Subcutaneous abdominal adipose tissue (tissue), 5 donors: ENCODE measurements around the gene FBXO36.

Experiments used
- H3K27ac ChIP-seq: one replicate; pipeline ENCODE4 v1.7.0; 2013; ENCODE audit warnings: low read depth, mild to moderate bottlenecking, inconsistent platforms, low read length, moderate library complexity
- H3K27me3 ChIP-seq, 5 donors: one replicate each; pipeline ENCODE4 v1.7.0; 2013; ENCODE audit warnings: low read length in 5 of 5, inconsistent platforms in 1 of 5; ENCODE audit not compliant: control insufficient read depth in 5 of 5, insufficient read depth in 4 of 5
- H3K36me3 ChIP-seq, 5 donors: one replicate each; pipeline ENCODE4 v1.7.0; 2013; ENCODE audit warnings: low read length in 5 of 5; ENCODE audit not compliant: control insufficient read depth in 5 of 5, insufficient read depth in 5 of 5
- H3K4me1 ChIP-seq, 5 donors: one replicate each; pipeline ENCODE4 v1.7.0; 2013; ENCODE audit warnings: low read length in 5 of 5, mild to moderate bottlenecking in 3 of 5, moderate library complexity in 1 of 5; ENCODE audit not compliant: control insufficient read depth in 5 of 5, insufficient read depth in 5 of 5
- H3K4me3 ChIP-seq, 5 donors: one replicate each; pipeline ENCODE4 v1.7.0; 2013; ENCODE audit warnings: low read length in 5 of 5, low read depth in 1 of 5
- H3K9ac ChIP-seq, 5 donors: one replicate each; pipeline ENCODE4 v1.7.0; 2013; ENCODE audit warnings: low read length in 5 of 5, mild to moderate bottlenecking in 4 of 5, moderate library complexity in 3 of 5
- H3K9me3 ChIP-seq, 5 donors: one replicate each; pipeline ENCODE4 v1.7.0; 2013; ENCODE audit warnings: low read length in 5 of 5; ENCODE audit not compliant: control insufficient read depth in 5 of 5
- donor health status: healthy.
- donor health status: healthy.
- donor health status: healthy.
- donor health status: healthy.
- donor health status: healthy.

The FBXO36 gene

GRCh38 chr2:230023313-230023712, 101.0 kb downstream of the FBXO36 start:
- no peaks in the 10 kb centered on the region for H3K4me1 ChIP-seq
- H3K4me3 ChIP-seq = no peak overlapping the region
- H3K27me3 ChIP-seq = no peaks in the 10 kb centered on the region
- no peaks in the 10 kb centered on the region for H3K9me3 ChIP-seq
- H3K27ac ChIP-seq = no peak overlapping the region
- H3K36me3 ChIP-seq = no peaks in the 10 kb centered on the region
- H3K9ac ChIP-seq = no peak overlapping the region

GRCh38 chr2:230042195-230042594, 119.9 kb downstream of the FBXO36 start:
- no peaks in the 10 kb centered on the region for H3K4me1 ChIP-seq
- no peaks in the 10 kb centered on the region for H3K27me3 ChIP-seq
- H3K9ac ChIP-seq = no peak overlapping the region
- H3K27ac ChIP-seq = no peak overlapping the region
- H3K9me3 ChIP-seq = no peaks in the 10 kb centered on the region
- H3K36me3 ChIP-seq = peaks cover 0 to 19% (median 8%) of the 10 kb centered on the region in 5 donors
- no peak overlapping the region for H3K4me3 ChIP-seq

- Histone ChIP-seq H3K36me3 (peaks cover 0 to 19% (median 8%) of the 10 kb centered on the region in 5 donors), H3K9me3 (no peaks in the 10 kb centered on the region), H3K4me1 (no peaks in the 10 kb centered on the region), H3K27ac (no peak overlapping the region), H3K27me3 (no peaks in the 10 kb centered on the region), H3K9ac (no peak overlapping the region), H3K4me3 (no peak overlapping the region)
These were observed 120.7 kb downstream of the FBXO36 start for GRCh38 chr2:230043025-230043424.

- no peak overlapping the region for H3K9ac ChIP-seq
- no peaks in the 10 kb centered on the region for H3K9me3 ChIP-seq
- no peaks in the 10 kb centered on the region for H3K4me1 ChIP-seq
- no peaks in the 10 kb centered on the region for H3K27me3 ChIP-seq
- no peak overlapping the region for H3K4me3 ChIP-seq
- H3K27ac ChIP-seq = no peak overlapping the region
- peaks cover 0 to 19% (median 8%) of the 10 kb centered on the region in 5 donors for H3K36me3 ChIP-seq
These were observed 121.2 kb downstream of the FBXO36 start for GRCh38 chr2:230043461-230043860.

GRCh38 chr2:230046491-230046890, 124.2 kb downstream of the FBXO36 start:
- H3K27me3 ChIP-seq = no peaks in the 10 kb centered on the region
- H3K4me3 ChIP-seq = no peak overlapping the region
- H3K9me3 ChIP-seq = no peaks in the 10 kb centered on the region
- peaks cover 0 to 5% (median 0%) of the 10 kb centered on the region in 5 donors for H3K4me1 ChIP-seq
- H3K27ac ChIP-seq = no peak overlapping the region
- H3K9ac ChIP-seq = no peak overlapping the region
- H3K36me3 ChIP-seq = peaks cover 0 to 19% (median 8%) of the 10 kb centered on the region in 5 donors

GRCh38 chr2:230048010-230048671, 125.8 kb downstream of the FBXO36 start:
- no peak overlapping the region for H3K4me3 ChIP-seq
- H3K9ac ChIP-seq = no peak overlapping the region
- H3K9me3 ChIP-seq = no peaks in the 10 kb centered on the region
- H3K36me3 ChIP-seq = peaks cover 0 to 19% (median 8%) of the 10 kb centered on the region in 5 donors
- H3K27me3 ChIP-seq = no peaks in the 10 kb centered on the region
- H3K27ac ChIP-seq = no peak overlapping the region
- H3K4me1 ChIP-seq = peaks cover 0 to 5% (median 0%) of the 10 kb centered on the region in 5 donors

- Histone ChIP-seq H3K36me3 (peaks cover 0 to 15% (median 8%) of the 10 kb centered on the region in 5 donors), H3K9ac (no peak overlapping the region), H3K4me1 (peaks cover 0 to 5% (median 0%) of the 10 kb centered on the region in 5 donors), H3K27me3 (no peaks in the 10 kb centered on the region), H3K27ac (peak overlapping the region; percentile 1), H3K4me3 (no peak overlapping the region), H3K9me3 (no peaks in the 10 kb centered on the region)
These were observed 127.8 kb downstream of the FBXO36 start for GRCh38 chr2:230050136-230050535.

- H3K27me3 ChIP-seq = no peaks in the 10 kb centered on the region
- H3K9me3 ChIP-seq = no peaks in the 10 kb centered on the region
- H3K4me3 ChIP-seq = no peak overlapping the region
- H3K27ac ChIP-seq = no peak overlapping the region
- no peak overlapping the region for H3K9ac ChIP-seq
- H3K36me3 ChIP-seq = peaks cover 0 to 2% (median 0%) of the 10 kb centered on the region in 5 donors
- peaks cover 0 to 5% (median 0%) of the 10 kb centered on the region in 5 donors for H3K4me1 ChIP-seq
These were observed 130.0 kb downstream of the FBXO36 start for GRCh38 chr2:230052299-230052698.

GRCh38 chr2:230053753-230054478, 131.6 kb downstream of the FBXO36 start:
- no peak overlapping the region for H3K4me3 ChIP-seq
- H3K9ac ChIP-seq = no peak overlapping the region
- peaks cover 0 to 1% (median 0%) of the 10 kb centered on the region in 5 donors for H3K36me3 ChIP-seq
- H3K27ac ChIP-seq = no peak overlapping the region
- no peaks in the 10 kb centered on the region for H3K27me3 ChIP-seq
- H3K4me1 ChIP-seq = peaks cover 0 to 5% (median 0%) of the 10 kb centered on the region in 5 donors
- no peaks in the 10 kb centered on the region for H3K9me3 ChIP-seq

- no peak overlapping the region for H3K27ac ChIP-seq
These were observed 138.5 kb downstream of the FBXO36 start for GRCh38 chr2:230060672-230061293.

More at GRCh38 chr2:230060672-230061293, 138.5 kb downstream of the FBXO36 start:
- Histone ChIP-seq H3K9me3 (no peaks in the 10 kb centered on the region), H3K9ac (no peak overlapping the region), H3K4me1 (no peaks in the 10 kb centered on the region), H3K4me3 (no peak overlapping the region), H3K27me3 (no peaks in the 10 kb centered on the region), H3K36me3 (peaks cover 0 to 3% (median 0%) of the 10 kb centered on the region in 5 donors)
